Caco-2 (cell line): ENCODE results near the gene HIGD2B. TPM values are rescaled to one million over a fixed set of nuclear protein-coding genes. Genes with fewer than 3 reads are reported as not detected.
A peak's percentile ranks its signal among the peaks of the same experiment; 100 is the strongest.

Experiments
- BruUV-seq: library from RNA; stranded (reverse); fragments of 400-500 nt; replicated peaks from 2 replicates; lab custom pipeline; 2021; lab: Mats Ljungman, UMichigan
- CTCF ChIA-PET: fragments of 300-600 bp; sonication (Branson Sonifier 250); formaldehyde crosslinking; loops from one replicate; lab custom pipeline; 2022; ENCODE audit warnings: antibody characterized with exemption; lab: Charles Lee
- POLR2A ChIA-PET: fragments of 300-600 bp; sonication (Branson Sonifier 250); formaldehyde crosslinking; loops from one replicate; lab custom pipeline; 2022; ENCODE audit warnings: antibody characterized with exemption; lab: Charles Lee
- DNase-seq, 2 experiments: peaks; one replicate each; pipeline versions ENCODE4 v3.0.0 to v3.0.0-alpha.2; 2020 to 2022
- H3K27me3 ChIP-seq: replicated peaks from 2 replicates; pipeline ENCODE4 v1.6.0; 2011; ENCODE audit warnings: low read length; ENCODE audit not compliant: control insufficient read depth, insufficient read depth
- H3K36me3 ChIP-seq: 2 replicates; pipeline ENCODE4 v1.5.1; 2011; ENCODE audit warnings: low read length; ENCODE audit not compliant: control insufficient read depth, insufficient read depth
- H3K4me1 ChIP-seq: fragments of 250-450 bp; sonication (Bioruptor Pico); 2 replicates; pipeline ENCODE4 v1.5.1; 2020; ENCODE audit warnings: mild to moderate bottlenecking
- H3K4me3 ChIP-seq: 2 replicates; pipeline ENCODE4 v1.5.1; 2011; ENCODE audit warnings: low read depth, mild to moderate bottlenecking, control low read depth, low read length
- H3K9me3 ChIP-seq: fragments of 250-450 bp; sonication (Bioruptor Pico); 2 replicates; pipeline ENCODE4 v1.5.1; 2020; ENCODE audit warnings: mild to moderate bottlenecking, moderate library complexity
- H3K27ac Mint-ChIP-seq: one replicate; pipeline ENCODE4 v1.8.0; 2022; ENCODE audit warnings: mixed read lengths; ENCODE audit not compliant: unreplicated experiment
- H3K27me3 Mint-ChIP-seq: one replicate; pipeline ENCODE4 v1.8.0; 2022; ENCODE audit warnings: mixed read lengths; ENCODE audit not compliant: insufficient read depth, unreplicated experiment
- H3K36me3 Mint-ChIP-seq: one replicate; pipeline ENCODE4 v1.8.0; 2022; ENCODE audit warnings: mild to moderate bottlenecking, mixed read lengths; ENCODE audit not compliant: insufficient read depth, unreplicated experiment
- H3K4me1 Mint-ChIP-seq: one replicate; pipeline ENCODE4 v1.8.0; 2022; ENCODE audit warnings: low read depth, mixed read lengths; ENCODE audit not compliant: unreplicated experiment
- H3K4me3 Mint-ChIP-seq: one replicate; pipeline ENCODE4 v1.8.0; 2022; ENCODE audit warnings: mild to moderate bottlenecking, moderate library complexity, mixed read lengths; ENCODE audit not compliant: unreplicated experiment
- H3K9me3 Mint-ChIP-seq: one replicate; pipeline ENCODE4 v1.8.0; 2022; ENCODE audit warnings: mixed read lengths; ENCODE audit not compliant: unreplicated experiment
- intact Hi-C: fragments of 100-400 bp; cut with micrococcal nuclease; formaldehyde crosslinking; loops from one replicate; pipeline ENCODE4 v1.10.0; 2022; ENCODE audit not compliant: unreplicated experiment
- total RNA-seq: library from RNA; stranded (reverse); gene quantifications from 2 replicates; pipeline ENCODE4 v1.2.3, GENCODE V29; 2022
- TF ChIP-seq, protein P1 (sequence below), 2 experiments: fragments of 200-600 bp in 1 of 2; IDR thresholded peaks; 1 replicate in 1 of 2; 2 replicates in 1 of 2; pipeline versions ENCODE4 v1.5.1 to v1.8.0; 2011 to 2022; ENCODE audit warnings: antibody characterized with exemption in 1 of 2, control low read depth in 1 of 2, inconsistent platforms in 1 of 2, low read depth in 1 of 2, low read length in 1 of 2, mild to moderate bottlenecking in 1 of 2, moderate library complexity in 1 of 2; ENCODE audit not compliant: insufficient read depth in 1 of 2, severe bottlenecking in 1 of 2, unreplicated experiment in 1 of 2

The HIGD2B gene
- total RNA-seq, 1 experiment from 2014 or later, result not detected

DNA sequence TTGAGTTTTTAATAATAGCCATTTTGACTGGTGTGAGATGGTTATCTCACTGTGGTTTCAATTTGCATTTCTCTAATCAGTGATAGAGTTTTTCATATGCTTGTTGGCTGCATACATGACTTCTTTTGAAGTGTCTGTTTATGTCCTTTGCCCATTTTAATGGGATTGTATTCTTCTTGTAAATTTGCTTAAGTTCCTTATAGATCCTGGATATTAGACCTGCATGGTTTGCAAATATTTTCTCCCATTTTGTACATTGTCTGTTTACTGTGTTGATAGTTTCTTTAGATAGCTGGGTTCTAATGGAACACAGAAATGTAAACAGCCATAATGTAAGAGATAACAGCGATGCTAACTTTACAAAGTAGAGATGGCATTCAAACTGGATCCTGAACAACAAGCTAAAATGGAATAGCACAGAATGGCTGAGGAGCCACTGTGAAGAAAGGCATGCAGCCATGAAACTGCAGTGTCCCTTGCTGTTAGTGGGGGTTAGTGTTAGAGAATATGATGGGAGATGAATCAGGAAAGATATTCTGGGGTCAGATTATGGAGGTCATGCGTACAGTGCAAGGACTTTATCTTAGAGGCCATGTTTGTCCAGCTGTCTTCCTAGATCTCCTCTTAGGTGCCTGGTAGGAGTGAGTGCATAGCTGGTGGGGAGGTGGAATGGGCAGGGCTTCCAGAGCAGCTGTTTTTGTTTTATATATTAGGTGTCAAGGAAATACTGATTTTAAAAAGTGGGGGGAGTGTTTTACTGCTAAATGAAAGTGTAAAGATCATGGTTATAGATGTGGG lies 48.2 kb upstream of the HIGD2B start:
- no peaks in the 10 kb centered on the region for H3K36me3 ChIP-seq
- CTCF ChIA-PET, result interaction anchor here (2.3 kb wide), 1 partner anchor 12 kb away, joined by 16 read pairs; no protein-coding TSS in a partner anchor

DNA sequence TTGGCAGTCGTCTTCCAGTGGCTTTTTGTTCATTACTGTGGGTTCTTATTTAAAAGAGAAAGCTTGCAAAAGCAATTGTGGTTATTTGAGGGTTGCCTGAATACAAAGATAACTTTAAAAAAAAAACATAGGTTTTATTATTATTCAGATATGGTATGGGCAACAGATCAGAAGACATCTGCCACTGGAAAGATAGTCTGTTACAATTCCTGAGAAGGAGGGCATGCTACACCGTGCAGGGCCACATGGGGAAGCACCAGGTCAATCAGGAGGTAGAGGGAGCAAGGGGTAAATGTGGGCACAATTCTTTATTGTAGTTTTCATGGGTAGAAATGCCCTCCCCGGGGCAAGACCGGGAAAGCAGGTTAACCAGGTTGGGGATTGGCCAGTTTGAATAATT lies 46.5 kb upstream of the HIGD2B start:
- TF ChIP-seq, protein P1, sequence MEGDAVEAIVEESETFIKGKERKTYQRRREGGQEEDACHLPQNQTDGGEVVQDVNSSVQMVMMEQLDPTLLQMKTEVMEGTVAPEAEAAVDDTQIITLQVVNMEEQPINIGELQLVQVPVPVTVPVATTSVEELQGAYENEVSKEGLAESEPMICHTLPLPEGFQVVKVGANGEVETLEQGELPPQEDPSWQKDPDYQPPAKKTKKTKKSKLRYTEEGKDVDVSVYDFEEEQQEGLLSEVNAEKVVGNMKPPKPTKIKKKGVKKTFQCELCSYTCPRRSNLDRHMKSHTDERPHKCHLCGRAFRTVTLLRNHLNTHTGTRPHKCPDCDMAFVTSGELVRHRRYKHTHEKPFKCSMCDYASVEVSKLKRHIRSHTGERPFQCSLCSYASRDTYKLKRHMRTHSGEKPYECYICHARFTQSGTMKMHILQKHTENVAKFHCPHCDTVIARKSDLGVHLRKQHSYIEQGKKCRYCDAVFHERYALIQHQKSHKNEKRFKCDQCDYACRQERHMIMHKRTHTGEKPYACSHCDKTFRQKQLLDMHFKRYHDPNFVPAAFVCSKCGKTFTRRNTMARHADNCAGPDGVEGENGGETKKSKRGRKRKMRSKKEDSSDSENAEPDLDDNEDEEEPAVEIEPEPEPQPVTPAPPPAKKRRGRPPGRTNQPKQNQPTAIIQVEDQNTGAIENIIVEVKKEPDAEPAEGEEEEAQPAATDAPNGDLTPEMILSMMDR (IDR thresholded peaks at IDR 0.05; ENCODE audit: insufficient read depth in 1 of 2, low read depth in 1 of 2, low read length in 1 of 2, severe bottlenecking in 1 of 2, unreplicated experiment in 1 of 2), result no peak
- Histone ChIP-seq H3K9me3 (no peaks in the 10 kb centered on the region), H3K4me3 (no peak overlapping the region), H3K36me3 (no peaks in the 10 kb centered on the region; the same call in 1 of the 2 replicates), H3K27me3 (no peaks in the 10 kb centered on the region), H3K4me1 (peaks cover 22% of the 10 kb centered on the region)
- Mint-ChIP-seq H3K4me3 (no peak overlapping the region), H3K27me3 (no peaks in the 10 kb centered on the region), H3K36me3 (peaks cover 15% of the 10 kb centered on the region), H3K27ac (no peak overlapping the region), H3K4me1 (peaks cover 11% of the 10 kb centered on the region), H3K9me3 (no peaks in the 10 kb centered on the region)
- intact Hi-C loops, result no loop called here
- POLR2A ChIA-PET, result interaction anchor here (0.6 kb wide), 1 partner anchor 139 kb away, joined by 5 read pairs; no protein-coding TSS in a partner anchor
- no TSS peak for BruUV-seq
- CTCF ChIA-PET, result interaction anchor here (0.6 to 1.0 kb wide), 2 partner anchors 11 to 50 kb away, joined by 3 to 4 read pairs; no protein-coding TSS in a partner anchor
- no peak for DNase-seq

More for the DNA sequence above, 48.2 kb upstream of the HIGD2B start:
- H3K4me3 ChIP-seq, result no peak overlapping the region
- H3K4me1 ChIP-seq, result peaks cover 20% of the 10 kb centered on the region
- peaks cover 10% of the 10 kb centered on the region for H3K4me1 Mint-ChIP-seq
- intact Hi-C loops, result no loop called here
- H3K9me3 Mint-ChIP-seq, result no peaks in the 10 kb centered on the region
- peak; percentile 28 to 40 for DNase-seq
- no peaks in the 10 kb centered on the region for H3K27me3 ChIP-seq
- POLR2A ChIA-PET, result no interaction called here
- H3K27me3 Mint-ChIP-seq, result no peaks in the 10 kb centered on the region
- peaks cover 21% of the 10 kb centered on the region for H3K36me3 Mint-ChIP-seq
- H3K27ac Mint-ChIP-seq, result peak overlapping the region; percentile 4
- H3K9me3 ChIP-seq, result no peaks in the 10 kb centered on the region
- TF ChIP-seq, protein P1 (IDR thresholded peaks at IDR 0.05; ENCODE audit: insufficient read depth in 1 of 2, low read depth in 1 of 2, low read length in 1 of 2, severe bottlenecking in 1 of 2, unreplicated experiment in 1 of 2), result no peak
- peak overlapping the region; percentile 3 for H3K4me3 Mint-ChIP-seq
- BruUV-seq, result no TSS peak

DNA sequence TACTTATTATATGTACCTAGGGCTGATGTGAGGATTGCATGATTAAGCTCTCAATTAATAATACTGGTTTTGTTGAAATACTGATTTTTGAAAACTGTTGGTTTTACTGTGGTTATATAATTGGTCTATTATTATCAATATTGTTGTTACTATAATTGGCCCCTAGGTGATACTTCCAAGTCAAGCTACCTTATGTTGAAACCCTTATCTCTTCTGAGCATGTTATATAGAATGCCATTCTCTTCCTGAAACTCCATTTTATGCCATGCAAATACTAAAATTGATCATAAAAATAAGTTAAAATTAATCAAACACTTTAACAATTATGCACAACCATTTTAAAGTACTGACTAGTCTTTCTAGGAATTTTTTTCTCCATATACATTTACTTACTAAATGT lies 46.1 kb upstream of the HIGD2B start:
- CTCF ChIA-PET, result interaction anchor here (1.0 kb wide), 1 partner anchor 10 kb away, joined by 3 read pairs; no protein-coding TSS in a partner anchor
- Histone ChIP-seq H3K4me3 (no peak overlapping the region), H3K27me3 (no peaks in the 10 kb centered on the region), H3K4me1 (peaks cover 27% of the 10 kb centered on the region), H3K36me3 (no peaks in the 10 kb centered on the region; the same call in 1 of the 2 replicates), H3K9me3 (no peaks in the 10 kb centered on the region)
- TF ChIP-seq, protein P1 (IDR thresholded peaks at IDR 0.05; ENCODE audit: insufficient read depth in 1 of 2, low read depth in 1 of 2, low read length in 1 of 2, severe bottlenecking in 1 of 2, unreplicated experiment in 1 of 2), result no peak
- no peak for DNase-seq
- H3K27me3 Mint-ChIP-seq, result no peaks in the 10 kb centered on the region
- BruUV-seq, result no TSS peak
- H3K4me1 Mint-ChIP-seq, result peaks cover 15% of the 10 kb centered on the region
- intact Hi-C loops, result no loop called here
- H3K9me3 Mint-ChIP-seq, result no peaks in the 10 kb centered on the region
- H3K4me3 Mint-ChIP-seq, result no peak overlapping the region
- H3K27ac Mint-ChIP-seq, result no peak overlapping the region
- H3K36me3 Mint-ChIP-seq, result peaks cover 15% of the 10 kb centered on the region
- POLR2A ChIA-PET, result interaction anchor here (0.6 kb wide), 1 partner anchor 138 kb away, joined by 5 read pairs; no protein-coding TSS in a partner anchor
